HL-60 (cell line): Measurements from ENCODE around the gene CYGB.

Experiments
- SPI1 ChIP-seq: IDR thresholded peaks from 2 replicates; pipeline ENCODE4 v1.6.1; 2012; ENCODE audit warnings: low read depth, mild to moderate bottlenecking, borderline replicate concordance
- TF ChIP-seq, protein P1 (sequence below): IDR thresholded peaks from one replicate; pipeline ENCODE4 v1.5.1; 2011; ENCODE audit warnings: low read length, control low read depth, inconsistent platforms; ENCODE audit not compliant: insufficient read depth

GRCh38 chr17:76550712-76551615, 13.5 kb upstream of the CYGB start:
- TF ChIP-seq, protein P1, sequence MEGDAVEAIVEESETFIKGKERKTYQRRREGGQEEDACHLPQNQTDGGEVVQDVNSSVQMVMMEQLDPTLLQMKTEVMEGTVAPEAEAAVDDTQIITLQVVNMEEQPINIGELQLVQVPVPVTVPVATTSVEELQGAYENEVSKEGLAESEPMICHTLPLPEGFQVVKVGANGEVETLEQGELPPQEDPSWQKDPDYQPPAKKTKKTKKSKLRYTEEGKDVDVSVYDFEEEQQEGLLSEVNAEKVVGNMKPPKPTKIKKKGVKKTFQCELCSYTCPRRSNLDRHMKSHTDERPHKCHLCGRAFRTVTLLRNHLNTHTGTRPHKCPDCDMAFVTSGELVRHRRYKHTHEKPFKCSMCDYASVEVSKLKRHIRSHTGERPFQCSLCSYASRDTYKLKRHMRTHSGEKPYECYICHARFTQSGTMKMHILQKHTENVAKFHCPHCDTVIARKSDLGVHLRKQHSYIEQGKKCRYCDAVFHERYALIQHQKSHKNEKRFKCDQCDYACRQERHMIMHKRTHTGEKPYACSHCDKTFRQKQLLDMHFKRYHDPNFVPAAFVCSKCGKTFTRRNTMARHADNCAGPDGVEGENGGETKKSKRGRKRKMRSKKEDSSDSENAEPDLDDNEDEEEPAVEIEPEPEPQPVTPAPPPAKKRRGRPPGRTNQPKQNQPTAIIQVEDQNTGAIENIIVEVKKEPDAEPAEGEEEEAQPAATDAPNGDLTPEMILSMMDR, result no peak
- TF ChIP-seq SPI1, result no peak
